GM21737 (cell line): ENCODE data around the gene CHRNA4.
"Not testable (repeated sequence)": the region's sequence is repeated elsewhere in the genome, so short reads cannot be mapped to it uniquely, and the experiment has no call there.

Source experiments
- ATAC-seq: cut with Tn5 transposase; IDR thresholded peaks from one replicate; pipeline ENCODE4 v1.9.1; 2021; ENCODE audit warnings: mild to moderate bottlenecking, moderate library complexity; ENCODE audit not compliant: unreplicated experiment

CHRNA4 gene

GRCh38 chr20:63336232-63336752, 24.9 kb downstream of the CHRNA4 start:
- no peak for ATAC-seq

GRCh38 chr20:63335711-63336110, 25.4 kb downstream of the CHRNA4 start:
- ATAC-seq, result no peak

GRCh38 chr20:63335060-63335459, 26.1 kb downstream of the CHRNA4 start:
- not testable (repeated sequence) for ATAC-seq

- no peak for ATAC-seq
Observed at GRCh38 chr20:63334356-63334755, 26.8 kb downstream of the CHRNA4 start.

- ATAC-seq, result no peak
Observed at GRCh38 chr20:63333241-63333836, 27.8 kb downstream of the CHRNA4 start.

- ATAC-seq, result no peak
Observed at GRCh38 chr20:63332488-63333240, 28.5 kb downstream of the CHRNA4 start.

- no peak for ATAC-seq
Observed at GRCh38 chr20:63331741-63332400, 29.3 kb downstream of the CHRNA4 start.

- no peak for ATAC-seq
Observed at GRCh38 chr20:63330940-63331339, 30.2 kb downstream of the CHRNA4 start.

GRCh38 chr20:63330084-63330760, 30.9 kb downstream of the CHRNA4 start:
- ATAC-seq, result no peak

GRCh38 chr20:63329331-63330083, 31.6 kb downstream of the CHRNA4 start:
- ATAC-seq, result no peak

GRCh38 chr20:63328718-63329275, 32.4 kb downstream of the CHRNA4 start:
- no peak for ATAC-seq

- no peak for ATAC-seq
Observed at GRCh38 chr20:63328026-63328700, 33.0 kb downstream of the CHRNA4 start.

GRCh38 chr20:63327231-63327745, 33.9 kb downstream of the CHRNA4 start:
- no peak for ATAC-seq

- ATAC-seq, result no peak
Observed at GRCh38 chr20:63326314-63327230, 34.6 kb downstream of the CHRNA4 start.

- no peak for ATAC-seq
Observed at GRCh38 chr20:63325554-63326313, 35.4 kb downstream of the CHRNA4 start.

GRCh38 chr20:63325021-63325471, 36.1 kb downstream of the CHRNA4 start:
- no peak for ATAC-seq

GRCh38 chr20:63323357-63323981, 37.7 kb downstream of the CHRNA4 start:
- no peak for ATAC-seq
